ENCODE results near the gene MALT1.

MALT1 gene

GRCh38 chr18:58682429-58683069, 11.3 kb downstream of the MALT1 start:
- no peak for DNase-seq
- intact Hi-C loops (cut with DNase I): no loop called here

DNA sequence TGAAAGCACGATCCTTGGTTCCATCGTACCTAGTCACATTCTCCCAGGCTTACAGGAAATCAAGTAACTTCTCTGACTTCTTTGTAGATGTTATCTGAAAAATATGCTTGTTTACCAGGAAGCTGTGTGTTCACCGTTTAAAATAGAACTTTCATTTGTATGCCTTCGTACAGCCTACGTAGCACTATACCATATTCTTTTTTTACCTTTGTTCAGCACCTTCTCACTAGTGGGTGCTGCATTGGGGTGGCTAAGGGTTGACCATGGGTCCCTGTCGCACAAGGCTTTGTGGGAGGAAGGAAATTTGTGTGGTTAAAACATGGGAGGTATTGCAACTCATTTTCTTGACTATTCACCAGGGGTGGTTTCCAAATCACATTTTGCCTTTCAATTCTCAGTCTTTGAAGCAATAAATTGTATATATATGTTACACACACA, 16.6 kb downstream of the MALT1 start:
- intact Hi-C loops (cut with DNase I): no loop called here
- no peak for DNase-seq

GRCh38 chr18:58690259-58690658, 19.0 kb downstream of the MALT1 start:
- peak in 1 of 10 donors; percentile 79 for DNase-seq
- intact Hi-C loops (cut with DNase I): no loop called here

DNA sequence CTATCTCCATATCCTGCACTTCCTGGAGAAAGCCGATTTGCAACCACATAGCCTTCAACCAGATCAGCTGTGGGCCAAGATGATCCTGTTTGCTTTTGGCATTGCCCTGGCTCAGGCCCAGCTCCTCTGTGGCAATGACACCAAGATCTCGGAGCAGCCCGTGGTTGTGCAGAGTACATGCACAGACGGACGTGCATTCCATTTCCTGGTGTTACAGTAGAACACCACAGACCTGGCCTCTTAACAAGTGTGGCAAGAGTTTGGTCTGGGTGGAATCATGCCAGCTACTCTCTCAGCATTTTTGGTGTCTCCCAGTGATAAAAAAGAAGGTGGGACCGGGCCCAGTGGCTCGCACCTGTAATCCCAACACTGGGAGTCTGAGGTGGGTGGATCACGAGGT, 20.0 kb downstream of the MALT1 start:
- no peak for DNase-seq
- intact Hi-C loops (cut with DNase I): no loop called here

GRCh38 chr18:58692422-58693185, 21.3 kb downstream of the MALT1 start:
- intact Hi-C loops (cut with DNase I): no loop called here
- no peak for DNase-seq

DNA sequence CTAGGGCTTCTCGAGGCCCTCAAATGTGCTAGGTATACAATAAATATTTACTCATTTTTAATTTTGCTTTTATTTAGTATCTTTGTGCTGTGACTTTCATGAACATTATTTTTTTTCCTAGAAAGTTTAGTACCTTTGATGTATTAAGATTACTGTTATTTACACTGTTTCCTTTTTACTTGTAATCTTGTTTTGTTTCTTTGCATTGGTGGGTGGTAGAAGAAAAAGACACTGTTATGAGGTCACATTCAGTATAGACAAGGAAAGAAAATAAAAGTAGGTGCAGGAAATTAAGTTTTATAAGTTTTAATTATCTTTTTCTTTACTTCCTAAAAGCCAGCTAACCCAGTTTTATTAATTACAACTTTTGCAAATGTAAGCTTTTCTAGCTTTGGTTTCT, 23.0 kb downstream of the MALT1 start:
- no peak for DNase-seq
- intact Hi-C loops (cut with DNase I): no loop called here

GRCh38 chr18:58694720-58695468, 23.6 kb downstream of the MALT1 start:
- DNase-seq: no peak
- intact Hi-C loops (cut with DNase I): no loop called here

DNA sequence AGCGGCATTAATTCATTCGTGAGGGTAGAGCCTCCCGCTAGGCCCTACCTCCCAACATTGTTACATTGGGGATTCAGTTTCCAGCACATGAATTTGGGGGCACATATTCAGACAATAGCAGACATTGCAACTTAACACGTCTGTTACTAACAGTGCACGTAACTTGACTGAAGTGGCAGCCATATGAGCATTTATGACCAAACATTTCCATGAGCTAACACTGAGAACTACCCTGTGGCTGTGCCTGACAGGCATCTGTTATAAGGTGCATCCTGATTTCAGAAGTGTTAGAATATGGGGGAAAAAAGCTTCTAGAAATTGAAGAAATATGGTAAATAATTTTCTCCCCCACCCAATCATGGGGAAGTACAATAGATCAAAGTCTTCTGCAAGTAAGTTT, 24.5 kb downstream of the MALT1 start:
- intact Hi-C loops (cut with DNase I): no loop called here

DNA sequence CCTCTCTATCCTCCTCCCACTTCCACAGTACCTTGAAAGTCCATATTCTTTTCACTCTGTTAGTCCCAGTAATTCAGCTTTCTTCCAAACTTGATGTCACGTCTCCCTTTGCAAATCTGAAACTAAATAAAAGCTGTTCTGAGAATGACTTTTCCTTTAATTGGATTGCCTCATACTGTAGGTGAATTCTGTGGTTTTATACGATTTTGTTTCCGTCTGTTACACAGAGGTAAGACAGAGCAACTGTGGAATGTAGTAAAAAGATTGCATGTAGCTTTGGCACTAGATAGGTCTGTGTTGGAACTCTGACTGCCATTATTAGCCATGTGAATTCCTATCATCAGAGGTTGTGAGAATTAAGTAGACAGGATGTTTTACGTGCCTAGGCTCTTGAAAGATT, 25.9 kb downstream of the MALT1 start:
- DNase-seq: no peak
- intact Hi-C loops (cut with DNase I): no loop called here

More for the DNA sequence above, 24.5 kb downstream of the MALT1 start:
- no peak for DNase-seq

- intact Hi-C loops (cut with DNase I): no loop called here
- no peak for DNase-seq
Observed at GRCh38 chr18:58698701-58699193, 27.5 kb downstream of the MALT1 start.

GRCh38 chr18:58699551-58699950, 28.3 kb downstream of the MALT1 start:
- DNase-seq: no peak
- intact Hi-C loops (cut with DNase I): no loop called here

DNA sequence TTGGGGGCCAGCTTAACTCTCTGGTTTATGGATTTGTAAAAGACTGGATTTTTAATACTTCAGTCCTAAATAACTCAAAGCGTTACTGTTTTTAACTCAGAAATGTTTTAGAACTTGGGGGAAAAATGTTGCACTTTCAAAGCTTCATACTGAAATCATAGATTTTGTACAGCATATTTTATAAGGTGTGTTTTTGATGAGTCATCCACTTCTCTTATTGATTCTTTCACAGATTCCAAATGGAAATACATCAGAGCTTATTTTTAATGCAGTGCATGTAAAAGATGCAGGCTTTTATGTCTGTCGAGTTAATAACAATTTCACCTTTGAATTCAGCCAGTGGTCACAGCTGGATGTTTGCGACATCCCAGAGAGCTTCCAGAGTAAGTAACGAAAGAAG, 28.9 kb downstream of the MALT1 start:
- intact Hi-C loops (cut with DNase I): no loop called here
- no peak for DNase-seq

- DNase-seq: no peak
Observed at GRCh38 chr18:58712930-58713329, 41.7 kb downstream of the MALT1 start.

GRCh38 chr18:58714259-58714658, 43.0 kb downstream of the MALT1 start:
- intact Hi-C loops (cut with DNase I): no loop called here
- DNase-seq: no peak

More at GRCh38 chr18:58712930-58713329, 41.7 kb downstream of the MALT1 start:
- intact Hi-C loops (cut with DNase I): no loop called here

DNA sequence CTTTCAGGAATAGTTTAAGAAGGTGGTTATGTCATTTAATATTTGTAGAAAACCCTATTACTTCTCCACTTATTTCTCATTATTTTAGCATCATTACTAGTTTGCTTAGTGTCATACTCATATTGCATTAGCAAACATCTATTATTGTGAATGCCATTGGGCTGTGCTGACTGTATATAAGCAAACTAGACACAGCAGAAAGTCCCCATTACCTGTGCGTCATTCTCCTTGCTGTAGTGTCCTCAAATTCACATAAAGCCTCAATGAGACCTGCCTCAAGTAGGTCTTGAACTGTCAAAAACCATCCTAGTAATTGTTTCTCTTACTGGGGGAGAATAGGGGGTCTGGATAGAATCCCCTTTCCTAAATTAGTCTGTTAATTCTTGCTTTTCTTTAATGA, 43.6 kb downstream of the MALT1 start:
- DNase-seq: no peak
- intact Hi-C loops (cut with DNase I): no loop called here

DNA sequence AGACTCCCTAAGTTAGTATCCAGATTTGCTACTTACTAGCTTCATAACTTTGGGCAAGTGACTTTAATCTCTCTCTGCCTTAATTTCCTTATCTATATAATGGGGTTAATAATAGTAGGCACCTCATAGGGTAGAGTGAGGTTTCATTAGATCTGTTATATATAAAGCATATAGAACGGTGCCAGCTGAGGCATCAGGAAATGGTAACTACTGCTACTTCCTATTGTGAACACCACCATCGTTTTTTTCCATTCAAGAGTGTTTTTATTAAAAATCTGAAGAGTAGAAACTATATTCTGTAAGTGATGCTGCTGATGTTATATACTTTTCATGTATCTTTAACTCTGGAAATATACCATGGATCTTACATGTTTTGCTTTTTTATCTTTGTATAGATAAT, 44.3 kb downstream of the MALT1 start:
- no peak for DNase-seq
- intact Hi-C loops (cut with DNase I): no loop called here

- DNase-seq: no peak
- intact Hi-C loops (cut with DNase I): no loop called here
Observed at GRCh38 chr18:58716060-58716756, 44.9 kb downstream of the MALT1 start.

- no peak for DNase-seq
- intact Hi-C loops (cut with DNase I): no loop called here
Observed at GRCh38 chr18:58721566-58722239, 50.4 kb downstream of the MALT1 start.

- intact Hi-C loops (cut with DNase I): no loop called here
- DNase-seq: no peak
Observed at GRCh38 chr18:58723810-58724602, 52.7 kb downstream of the MALT1 start.

Measured in posterior cingulate gyrus (tissue), 11 donors.